Panc1 (cell line): ENCODE measurements around the gene FREM1. TPM values are rescaled to one million over a fixed set of nuclear protein-coding genes. Genes with fewer than 3 reads are reported as not detected.

ENCODE experiments used
- ATAC-seq: fragments of 200-7000 bp; cut with Tn5 transposase; 2 replicates; pipeline ENCODE4 v1.9.1; 2020; ENCODE audit warnings: mild to moderate bottlenecking, moderate library complexity
- BruUV-seq: library from RNA; stranded (reverse); fragments of 400-500 nt; replicated peaks from 2 replicates; lab custom pipeline; 2021; lab: Mats Ljungman, UMichigan
- CTCF ChIA-PET: fragments of 300-600 bp; sonication (Branson Sonifier 250); formaldehyde crosslinking; loops from one replicate; lab custom pipeline; 2022; ENCODE audit warnings: antibody characterized with exemption; lab: Charles Lee
- POLR2A ChIA-PET: fragments of 300-600 bp; sonication (Branson Sonifier 250); formaldehyde crosslinking; loops from one replicate; lab custom pipeline; 2022; ENCODE audit warnings: antibody characterized with exemption; lab: Charles Lee
- DNase-seq: peaks from one replicate; pipeline ENCODE4 v3.0.0-alpha.2; 2010; ENCODE audit warnings: low read depth, low spot score
- H3K27ac ChIP-seq: 2 replicates; pipeline ENCODE4 v1.5.1; 2011; ENCODE audit warnings: mild to moderate bottlenecking, low read length, inconsistent platforms
- H3K27me3 ChIP-seq: fragments of 200-500 bp; sonication (Bioruptor generic); 2 replicates; pipeline ENCODE4 v1.6.0; 2014; ENCODE audit warnings: low read length, inconsistent platforms; ENCODE audit not compliant: control insufficient read depth, insufficient read depth
- H3K36me3 ChIP-seq: fragments of 200-500 bp; sonication (Bioruptor generic); 2 replicates; pipeline ENCODE4 v1.5.1; 2014; ENCODE audit warnings: inconsistent platforms, mild to moderate bottlenecking, low read length, moderate library complexity; ENCODE audit not compliant: control insufficient read depth, insufficient read depth
- H3K4me1 ChIP-seq: 2 replicates; pipeline ENCODE4 v1.5.1; 2011; ENCODE audit warnings: inconsistent platforms, mild to moderate bottlenecking, low read length, moderate library complexity; ENCODE audit not compliant: control insufficient read depth, insufficient read depth
- H3K4me3 ChIP-seq, 2 experiments: 2 replicates each; pipeline ENCODE4 v1.5.1; 2011 to 2012; ENCODE audit warnings: low read depth in 2 of 2, low read length in 2 of 2, mild to moderate bottlenecking in 2 of 2, inconsistent platforms in 1 of 2, moderate library complexity in 1 of 2
- H3K9me3 ChIP-seq: fragments of 200-500 bp; sonication (Bioruptor generic); 2 replicates; pipeline ENCODE4 v1.5.1; 2014; ENCODE audit warnings: low read depth, mild to moderate bottlenecking, inconsistent platforms, low read length, moderate library complexity; ENCODE audit not compliant: control insufficient read depth, insufficient read depth
- CTCF ChIP-seq: fragments of 450-650 bp; IDR thresholded peaks from 2 replicates; pipeline ENCODE4 v1.5.1; 2017; ENCODE audit warnings: mild to moderate bottlenecking
- POLR2AphosphoS5 ChIP-seq: IDR thresholded peaks from 2 replicates; pipeline ENCODE4 v1.6.1; 2012; ENCODE audit warnings: mild to moderate bottlenecking, low read depth, low read length, moderate library complexity
- REST ChIP-seq, 2 experiments: IDR thresholded peaks; 2 replicates each; pipeline ENCODE4 v1.6.1; 2011 to 2012; ENCODE audit warnings: low read depth in 2 of 2, control low read depth in 1 of 2, low read length in 1 of 2, mild to moderate bottlenecking in 1 of 2, moderate library complexity in 1 of 2; ENCODE audit not compliant: insufficient read depth in 1 of 2
- SIN3A ChIP-seq: IDR thresholded peaks from 2 replicates; pipeline ENCODE4 v1.6.1; 2012; ENCODE audit warnings: low read depth, mild to moderate bottlenecking, low read length, moderate library complexity, borderline replicate concordance; ENCODE audit not compliant: insufficient read depth
- TCF7L2 ChIP-seq: IDR thresholded peaks from 2 replicates; pipeline ENCODE4 v1.6.1; 2011; ENCODE audit warnings: mild to moderate bottlenecking, low read depth, low read length, inconsistent platforms
- in situ Hi-C: cut with HindIII; loops from 2 replicates; pipeline ENCODE4 v1.10.0; 2016; ENCODE audit warnings: low sequenced_read_pairs, low pct_unique_long_range_greater_than_20kb
- intact Hi-C: fragments of 100-400 bp; cut with micrococcal nuclease; formaldehyde crosslinking; loops from one replicate; pipeline ENCODE4 v1.10.0; 2022; ENCODE audit not compliant: unreplicated experiment
- total RNA-seq: library from RNA; stranded (reverse); gene quantifications from one replicate; pipeline ENCODE4 v1.2.1, GENCODE V29; 2021; ENCODE audit not compliant: unreplicated experiment

The FREM1 gene
- total RNA-seq, 1 experiment from 2014 or later, result not detected

GRCh38 chr9:14812806-14813205 is 97.4 kb downstream of the FREM1 start:
- Histone ChIP-seq H3K36me3 (no peaks in the 10 kb centered on the region), H3K27ac (no peak overlapping the region), H3K27me3 (no peaks in the 10 kb centered on the region), H3K4me1 (no peaks in the 10 kb centered on the region), H3K4me3 (no peak overlapping the region), H3K9me3 (no peaks in the 10 kb centered on the region)
- intact Hi-C loops (no loop called here), in situ Hi-C loops (no loop called here)
- ChIA-PET POLR2A (interaction anchor here (0.7 kb wide), 1 partner anchor 806 kb away, joined by 7 read pairs; no protein-coding TSS in a partner anchor), CTCF (no interaction called here)
- DNase-seq, result no peak
- ATAC-seq, result no peak
- no peak for TF ChIP-seq TCF7L2
- no peak for TF ChIP-seq SIN3A
- TF ChIP-seq CTCF, result no peak
- no peak for TF ChIP-seq POLR2AphosphoS5
- no peak for TF ChIP-seq REST (IDR thresholded peaks at IDR 0.05; ENCODE audit: insufficient read depth in 1 of 2, low read depth in 2 of 2, low read length in 1 of 2)
- BruUV-seq, result no TSS peak

GRCh38 chr9:14811844-14812243 is 98.4 kb downstream of the FREM1 start:
- CTCF ChIA-PET, result no interaction called here
- no peak for ATAC-seq
- no peaks in the 10 kb centered on the region for H3K36me3 ChIP-seq
- H3K27me3 ChIP-seq, result no peaks in the 10 kb centered on the region
- no TSS peak for BruUV-seq
- TF ChIP-seq SIN3A, result no peak
- DNase-seq, result no peak
- in situ Hi-C loops (no loop called here), intact Hi-C loops (no loop called here)
- no peaks in the 10 kb centered on the region for H3K4me1 ChIP-seq
- no peaks in the 10 kb centered on the region for H3K9me3 ChIP-seq
- POLR2A ChIA-PET, result no interaction called here
- no peak overlapping the region for H3K4me3 ChIP-seq
- H3K27ac ChIP-seq, result no peak overlapping the region

- ChIA-PET POLR2A (no interaction called here), CTCF (no interaction called here)
- TF ChIP-seq CTCF (no peak), TCF7L2 (no peak), REST (IDR thresholded peaks at IDR 0.05; ENCODE audit: insufficient read depth in 1 of 2, low read depth in 2 of 2, low read length in 1 of 2) (no peak), POLR2AphosphoS5 (no peak), SIN3A (no peak)
- Histone ChIP-seq H3K27ac (no peak overlapping the region), H3K4me3 (no peak overlapping the region), H3K4me1 (no peaks in the 10 kb centered on the region), H3K27me3 (no peaks in the 10 kb centered on the region), H3K36me3 (no peaks in the 10 kb centered on the region), H3K9me3 (no peaks in the 10 kb centered on the region)
- ATAC-seq (no peak), DNase-seq (no peak)
- intact Hi-C loops (no loop called here), in situ Hi-C loops (no loop called here)
- BruUV-seq, result no TSS peak
Measured at GRCh38 chr9:14806941-14807520, 103.2 kb downstream of the FREM1 start.
